Stomach (tissue), 9 donors: ENCODE results near the gene PLCB4. TPM values are rescaled to one million over a fixed set of nuclear protein-coding genes. Genes with fewer than 3 reads are reported as not detected.

Experiments
- DNase-seq, 2 donors: peaks; one replicate each; pipeline versions ENCODE4 v3.0.0 to v3.0.0-alpha.2; 2013 to 2019
- H3K27ac ChIP-seq, 5 donors: fragments of 200-600 bp in 4 of 5; sonication (generic) in 4 of 5; one replicate each; pipeline ENCODE4 v1.5.1; 2013 to 2019; ENCODE audit warnings: mild to moderate bottlenecking in 1 of 5, moderate library complexity in 1 of 5
- H3K27me3 ChIP-seq, 3 donors: fragments of 200-600 bp; sonication (generic); one replicate each; pipeline ENCODE4 v1.5.1; 2017 to 2019; ENCODE audit warnings: mixed run types in 1 of 3
- H3K36me3 ChIP-seq, 4 donors: fragments of 200-600 bp; sonication (generic); 1 replicate in 3 of 4; 2 replicates in 1 of 4; pipeline ENCODE4 v1.5.1; 2016 to 2019
- H3K4me1 ChIP-seq, 4 donors: fragments of 200-600 bp; sonication (generic); one replicate each; pipeline ENCODE4 v1.5.1; 2016 to 2019
- H3K4me3 ChIP-seq, 4 donors: fragments of 200-600 bp; sonication (generic) in 3 of 4; one replicate each; pipeline ENCODE4 v1.5.1; 2016 to 2019; ENCODE audit warnings: mild to moderate bottlenecking in 1 of 4
- H3K9me3 ChIP-seq, 4 donors: fragments of 200-600 bp; sonication (generic); one replicate each; pipeline ENCODE4 v1.5.1; 2016 to 2019
- EP300 ChIP-seq: sonication (generic); formaldehyde crosslinking; IDR thresholded peaks from one replicate; pipeline ENCODE4 v1.6.1; 2017; ENCODE audit warnings: antibody characterized with exemption
- POLR2A ChIP-seq, 4 donors: fragments of 450-650 bp; IDR thresholded peaks; one replicate each; pipeline ENCODE4 v1.6.1; 2016; ENCODE audit warnings: antibody characterized with exemption in 4 of 4, control low read depth in 2 of 4, mild to moderate bottlenecking in 1 of 4, moderate library complexity in 1 of 4
- POLR2AphosphoS5 ChIP-seq, 3 donors: sonication (generic); formaldehyde crosslinking; IDR thresholded peaks; one replicate each; pipeline ENCODE4 v1.6.1; 2016; ENCODE audit warnings: antibody characterized with exemption in 3 of 3
- WGBS, 5 donors: extraction: QIAGEN DNeasy Blood & Tissue Kit in 3 of 5; methylation state at CpG; one replicate each; pipeline versions ENCODE4 v1.1.5 to v1.1.7; 2013 to 2018; 5-methylcytosine and 5-hydroxymethylcytosine counted together
- intact Hi-C: fragments of 100-400 bp; cut with DNase I; formaldehyde crosslinking; loops from one replicate; pipeline ENCODE4 v1.15.1; 2023; ENCODE audit warnings: low total_unique reads
- polyA plus RNA-seq, 3 donors: library from polyadenylated mRNA; stranded (reverse); fragments of 200-250 nt; gene quantifications; one replicate each; pipeline ENCODE4 v1.2.3, GENCODE V29; 2013
- total RNA-seq, 5 donors: library from RNA; depleted of rRNA; stranded (reverse); fragments of >200 nt; gene quantifications; one replicate each; pipeline versions ENCODE4 v1.1.0 to v1.2.3, GENCODE V29; 2014 to 2016
- TF ChIP-seq, protein P1 (sequence below), 7 experiments: fragments of 450-650 bp in 4 of 7; fragments of 200-600 bp in 3 of 7; sonication (generic) in 3 of 7; IDR thresholded peaks; one replicate each; pipeline ENCODE4 v1.5.1; 2016 to 2019; ENCODE audit warnings: antibody characterized with exemption in 7 of 7, control low read depth in 2 of 7, mild to moderate bottlenecking in 1 of 7
- donor health status: healthy with polysubstance abuse.
- donor health status: Bipolar disorder and iron deficiency.
- donor health status: healthy.

The PLCB4 gene
- total and polyA plus RNA-seq, 8 donors: 5.3 to 29.4 (median 22.3) TPM

DNA sequence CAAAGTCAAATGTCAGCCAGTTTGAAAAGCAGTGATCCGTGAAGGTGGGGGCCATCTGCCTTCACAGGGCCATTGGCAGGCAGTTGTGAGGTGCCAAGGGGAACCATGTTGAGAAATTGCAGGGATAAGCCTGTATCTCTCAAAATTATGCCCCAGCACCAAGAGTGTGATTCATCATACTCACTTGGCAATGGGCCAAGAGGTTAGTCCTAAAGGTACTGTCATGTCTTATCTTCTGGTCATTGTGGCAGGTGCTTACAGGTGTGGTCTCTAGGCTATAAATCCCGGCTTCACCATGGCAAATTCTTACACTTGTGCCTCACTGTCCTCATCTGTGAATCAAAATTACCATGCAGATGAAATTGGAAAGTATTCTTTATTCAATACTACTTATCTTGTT, 294.8 kb downstream of the PLCB4 start:
- no peak overlapping the region for H3K4me3 ChIP-seq
- H3K27ac ChIP-seq: no peak overlapping the region
- TF ChIP-seq POLR2A (IDR thresholded peaks at IDR 0.05) (no peak), EP300 (no peak), POLR2AphosphoS5 (IDR thresholded peaks at IDR 0.05) (no peak)
- TF ChIP-seq, protein P1, sequence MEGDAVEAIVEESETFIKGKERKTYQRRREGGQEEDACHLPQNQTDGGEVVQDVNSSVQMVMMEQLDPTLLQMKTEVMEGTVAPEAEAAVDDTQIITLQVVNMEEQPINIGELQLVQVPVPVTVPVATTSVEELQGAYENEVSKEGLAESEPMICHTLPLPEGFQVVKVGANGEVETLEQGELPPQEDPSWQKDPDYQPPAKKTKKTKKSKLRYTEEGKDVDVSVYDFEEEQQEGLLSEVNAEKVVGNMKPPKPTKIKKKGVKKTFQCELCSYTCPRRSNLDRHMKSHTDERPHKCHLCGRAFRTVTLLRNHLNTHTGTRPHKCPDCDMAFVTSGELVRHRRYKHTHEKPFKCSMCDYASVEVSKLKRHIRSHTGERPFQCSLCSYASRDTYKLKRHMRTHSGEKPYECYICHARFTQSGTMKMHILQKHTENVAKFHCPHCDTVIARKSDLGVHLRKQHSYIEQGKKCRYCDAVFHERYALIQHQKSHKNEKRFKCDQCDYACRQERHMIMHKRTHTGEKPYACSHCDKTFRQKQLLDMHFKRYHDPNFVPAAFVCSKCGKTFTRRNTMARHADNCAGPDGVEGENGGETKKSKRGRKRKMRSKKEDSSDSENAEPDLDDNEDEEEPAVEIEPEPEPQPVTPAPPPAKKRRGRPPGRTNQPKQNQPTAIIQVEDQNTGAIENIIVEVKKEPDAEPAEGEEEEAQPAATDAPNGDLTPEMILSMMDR (IDR thresholded peaks at IDR 0.05): no peak
- DNase-seq: no peak
- H3K36me3 ChIP-seq: peaks cover 0 to 18% (median 16%) of the 10 kb centered on the region in 4 donors
- 83 to 93% (median 84%) methylated on average over 2 of the region's 2 CpGs for WGBS, 5 donors
- peaks cover 0 to 15% (median 2%) of the 10 kb centered on the region in 4 donors for H3K4me1 ChIP-seq
- intact Hi-C loops: loop anchor here (10.0 kb wide), 1 partner anchor 579 kb away; no protein-coding TSS in a partner anchor
- no peaks in the 10 kb centered on the region for H3K9me3 ChIP-seq
- no peaks in the 10 kb centered on the region for H3K27me3 ChIP-seq

DNA sequence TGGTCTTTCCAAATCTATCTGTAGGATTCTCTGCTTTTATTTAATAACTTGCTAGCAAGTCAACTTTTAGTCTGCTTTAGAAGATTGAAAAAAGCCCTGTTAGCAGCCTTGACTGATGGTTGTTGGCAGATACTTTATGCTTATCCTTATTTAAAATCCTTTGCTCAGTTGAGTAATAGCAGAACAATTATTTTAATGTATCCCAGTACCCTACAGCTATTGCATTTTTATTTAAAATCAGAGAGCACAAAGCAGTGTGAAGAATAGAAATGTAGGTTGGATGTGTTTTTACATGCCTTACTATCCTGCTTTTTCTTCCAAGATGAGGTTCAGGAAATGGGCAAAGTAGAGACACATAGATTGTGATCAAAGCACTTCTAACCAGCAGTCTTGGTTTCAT, 298.4 kb downstream of the PLCB4 start:
- no peaks in the 10 kb centered on the region for H3K4me1 ChIP-seq
- intact Hi-C loops: loop anchor here (10.0 kb wide), 1 partner anchor 583 kb away; no protein-coding TSS in a partner anchor
- H3K27me3 ChIP-seq: no peaks in the 10 kb centered on the region

DNA sequence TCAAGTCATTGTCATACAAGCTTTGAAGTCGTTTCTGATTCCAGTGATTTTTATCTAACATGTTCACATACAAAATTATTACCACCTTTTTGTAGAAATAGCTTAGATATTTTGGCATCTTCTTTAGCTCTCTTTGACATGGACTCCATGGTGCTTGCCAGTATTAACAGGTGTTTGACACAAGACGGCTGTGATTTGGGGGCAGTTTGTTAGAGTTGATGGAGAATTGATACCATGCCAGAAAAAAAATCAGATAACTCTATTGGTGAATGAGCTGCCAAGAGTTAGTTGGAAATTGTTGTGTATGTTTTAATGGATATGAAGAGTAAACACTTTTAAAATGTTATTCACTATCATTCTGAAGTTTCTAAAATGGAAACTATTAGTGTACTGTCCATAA, 298.9 kb downstream of the PLCB4 start:
- Histone ChIP-seq H3K4me3 (no peak overlapping the region), H3K4me1 (no peaks in the 10 kb centered on the region), H3K9me3 (no peaks in the 10 kb centered on the region), H3K27me3 (no peaks in the 10 kb centered on the region), H3K36me3 (peaks cover 0 to 26% (median 16%) of the 10 kb centered on the region in 4 donors), H3K27ac (no peak overlapping the region)
- 30 to 35% (median 33%) methylated on average over 2 of the region's 2 CpGs for WGBS, 5 donors
- DNase-seq: peak in 1 of 2 donors; percentile 30
- intact Hi-C loops: loop anchor here (10.0 kb wide), 1 partner anchor 583 kb away; no protein-coding TSS in a partner anchor
- no peak for TF ChIP-seq POLR2A (IDR thresholded peaks at IDR 0.05)
- TF ChIP-seq EP300: no peak
- TF ChIP-seq, protein P1 (IDR thresholded peaks at IDR 0.05): no peak
- TF ChIP-seq POLR2AphosphoS5 (IDR thresholded peaks at IDR 0.05): no peak

More for the DNA sequence above, 298.4 kb downstream of the PLCB4 start:
- TF ChIP-seq POLR2AphosphoS5 (IDR thresholded peaks at IDR 0.05): no peak
- TF ChIP-seq, protein P1 (IDR thresholded peaks at IDR 0.05): no peak
- TF ChIP-seq EP300: no peak
- TF ChIP-seq POLR2A (IDR thresholded peaks at IDR 0.05): no peak
- no peaks in the 10 kb centered on the region for H3K9me3 ChIP-seq
- peaks cover 0 to 26% (median 16%) of the 10 kb centered on the region in 4 donors for H3K36me3 ChIP-seq
- H3K4me3 ChIP-seq: no peak overlapping the region
- no peak for DNase-seq
- no peak overlapping the region for H3K27ac ChIP-seq

DNA sequence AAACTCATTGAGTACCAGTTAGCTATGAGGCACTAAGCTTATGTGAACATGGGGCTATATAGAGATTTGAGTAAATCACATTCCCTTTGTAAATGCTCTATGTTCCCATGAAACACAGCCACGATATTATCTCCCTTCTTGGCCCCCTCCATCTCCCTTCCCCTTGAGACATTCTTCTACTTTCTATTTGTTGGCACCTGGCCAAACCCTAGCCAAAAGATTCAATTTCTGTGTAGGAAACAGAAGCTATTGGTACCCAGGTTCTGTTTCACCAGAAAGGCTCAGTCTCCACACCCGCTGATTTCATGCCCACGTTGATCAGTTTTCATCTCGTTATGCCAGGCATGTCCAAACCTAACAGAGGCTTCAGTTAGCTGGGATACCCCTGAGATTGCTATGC, 300.0 kb downstream of the PLCB4 start:
- H3K27me3 ChIP-seq: no peaks in the 10 kb centered on the region
- intact Hi-C loops: loop anchor here (10.0 kb wide), 1 partner anchor 584 kb away; no protein-coding TSS in a partner anchor
- no peak overlapping the region for H3K4me3 ChIP-seq
- peaks cover 0 to 16% (median 8%) of the 10 kb centered on the region in 4 donors for H3K36me3 ChIP-seq
- no peak overlapping the region for H3K27ac ChIP-seq
- no peak for DNase-seq
- TF ChIP-seq, protein P1 (IDR thresholded peaks at IDR 0.05): no peak
- no peak for TF ChIP-seq POLR2AphosphoS5 (IDR thresholded peaks at IDR 0.05)
- no peak for TF ChIP-seq POLR2A (IDR thresholded peaks at IDR 0.05)
- TF ChIP-seq EP300: no peak
- 73 to 87% (median 84%) methylated on average over 4 of the region's 4 CpGs for WGBS, 5 donors
- no peaks in the 10 kb centered on the region for H3K4me1 ChIP-seq
- H3K9me3 ChIP-seq: no peaks in the 10 kb centered on the region
